Measurements from ENCODE around the gene IPCEF1.
"Not testable (repeated sequence)": the region's sequence is repeated elsewhere in the genome, so short reads cannot be mapped to it uniquely, and the experiment has no call there.

The IPCEF1 gene

GRCh38 chr6:154306696-154307095 lies 49.9 kb downstream of the IPCEF1 start:
- DNase-seq (ENCODE audit: insufficient read length, low spot score), result no peak
- TF ChIP-seq POLR2A (IDR thresholded peaks at IDR 0.05; ENCODE audit: low read depth, low read length), result no peak
- no peak for FAIRE-seq

- no peak for DNase-seq (ENCODE audit: insufficient read length, low spot score)
- no peak for TF ChIP-seq POLR2A (IDR thresholded peaks at IDR 0.05; ENCODE audit: low read depth, low read length)
- no peak for FAIRE-seq
These were observed 52.4 kb downstream of the IPCEF1 start for GRCh38 chr6:154304191-154304590.

GRCh38 chr6:154303642-154304041 lies 53.0 kb downstream of the IPCEF1 start:
- FAIRE-seq, result not testable (repeated sequence)

GRCh38 chr6:154301839-154302752 lies 54.5 kb downstream of the IPCEF1 start:
- TF ChIP-seq POLR2A (IDR thresholded peaks at IDR 0.05; ENCODE audit: low read depth, low read length), result no peak
- peak; percentile 11 for FAIRE-seq
- DNase-seq (ENCODE audit: insufficient read length, low spot score), result no peak

More at GRCh38 chr6:154303642-154304041, 53.0 kb downstream of the IPCEF1 start:
- not testable (repeated sequence) for DNase-seq (ENCODE audit: insufficient read length, low spot score)

GRCh38 chr6:154301086-154301625 lies 55.4 kb downstream of the IPCEF1 start:
- no peak for TF ChIP-seq POLR2A (IDR thresholded peaks at IDR 0.05; ENCODE audit: low read depth, low read length)
- no peak for FAIRE-seq

GRCh38 chr6:154298297-154298696 lies 58.3 kb downstream of the IPCEF1 start:
- FAIRE-seq (no peak), DNase-seq (ENCODE audit: insufficient read length, low spot score) (no peak)
- TF ChIP-seq POLR2A (IDR thresholded peaks at IDR 0.05; ENCODE audit: low read depth, low read length), result no peak

More at GRCh38 chr6:154301086-154301625, 55.4 kb downstream of the IPCEF1 start:
- no peak for DNase-seq (ENCODE audit: insufficient read length, low spot score)

GRCh38 chr6:154297721-154298120 lies 58.9 kb downstream of the IPCEF1 start:
- no peak for DNase-seq (ENCODE audit: insufficient read length, low spot score)
- FAIRE-seq, result no peak
- TF ChIP-seq POLR2A (IDR thresholded peaks at IDR 0.05; ENCODE audit: low read depth, low read length), result no peak

- DNase-seq (ENCODE audit: insufficient read length, low spot score), result no peak
- no peak for TF ChIP-seq POLR2A (IDR thresholded peaks at IDR 0.05; ENCODE audit: low read depth, low read length)
- no peak for FAIRE-seq
These were observed 59.4 kb downstream of the IPCEF1 start for GRCh38 chr6:154297210-154297609.

GRCh38 chr6:154295733-154296132 lies 60.9 kb downstream of the IPCEF1 start:
- DNase-seq (ENCODE audit: insufficient read length, low spot score), result no peak
- TF ChIP-seq POLR2A (IDR thresholded peaks at IDR 0.05; ENCODE audit: low read depth, low read length), result no peak
- no peak for FAIRE-seq

GRCh38 chr6:154292855-154293519 lies 63.6 kb downstream of the IPCEF1 start:
- FAIRE-seq (peak; percentile 20), DNase-seq (ENCODE audit: insufficient read length, low spot score) (no peak)
- no peak for TF ChIP-seq POLR2A (IDR thresholded peaks at IDR 0.05; ENCODE audit: low read depth, low read length)

- FAIRE-seq, result no peak
- TF ChIP-seq POLR2A (IDR thresholded peaks at IDR 0.05; ENCODE audit: low read depth, low read length), result no peak
- no peak for DNase-seq (ENCODE audit: insufficient read length, low spot score)
These were observed 64.5 kb downstream of the IPCEF1 start for GRCh38 chr6:154292066-154292465.

GRCh38 chr6:154289818-154290508 lies 66.6 kb downstream of the IPCEF1 start:
- TF ChIP-seq POLR2A (IDR thresholded peaks at IDR 0.05; ENCODE audit: low read depth, low read length), result no peak
- DNase-seq (ENCODE audit: insufficient read length, low spot score), result no peak
- no peak for FAIRE-seq

- DNase-seq (ENCODE audit: insufficient read length, low spot score) (no peak), FAIRE-seq (no peak)
- no peak for TF ChIP-seq POLR2A (IDR thresholded peaks at IDR 0.05; ENCODE audit: low read depth, low read length)
These were observed 70.8 kb downstream of the IPCEF1 start for GRCh38 chr6:154285826-154286225.

GRCh38 chr6:154284313-154284853 lies 72.2 kb downstream of the IPCEF1 start:
- no peak for TF ChIP-seq POLR2A (IDR thresholded peaks at IDR 0.05; ENCODE audit: low read depth, low read length)
- no peak for DNase-seq (ENCODE audit: insufficient read length, low spot score)
- FAIRE-seq, result no peak
